ENCODE results near the gene TPSB2.

DNA sequence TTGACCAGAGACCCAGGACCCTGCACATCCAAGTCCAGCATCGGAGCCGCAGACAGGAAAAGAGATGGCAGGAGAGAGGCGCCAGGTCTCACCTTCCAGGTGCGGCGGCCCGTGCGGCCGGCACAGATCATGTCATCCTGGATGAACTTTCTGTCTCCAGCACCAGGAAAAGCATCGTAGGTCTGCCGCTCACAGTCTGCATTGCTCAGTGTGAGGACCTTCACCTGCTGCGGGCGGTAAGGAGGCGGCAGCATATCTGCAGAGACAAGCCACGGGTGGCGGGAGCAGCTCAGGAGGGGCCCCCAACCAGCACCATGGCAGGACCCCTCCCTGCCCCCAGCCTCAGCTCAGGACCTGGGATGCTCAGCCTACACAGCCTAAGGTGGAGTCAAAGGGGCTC, 43.8 kb upstream of the TPSB2 start:
- TF ChIP-seq POLR2AphosphoS5 (IDR thresholded peaks at IDR 0.05) (no peak), EP300 (IDR thresholded peaks at IDR 0.05) (no peak), POLR2A (IDR thresholded peaks at IDR 0.05; ENCODE audit: low read depth) (no peak)
- TF ChIP-seq, protein P1, sequence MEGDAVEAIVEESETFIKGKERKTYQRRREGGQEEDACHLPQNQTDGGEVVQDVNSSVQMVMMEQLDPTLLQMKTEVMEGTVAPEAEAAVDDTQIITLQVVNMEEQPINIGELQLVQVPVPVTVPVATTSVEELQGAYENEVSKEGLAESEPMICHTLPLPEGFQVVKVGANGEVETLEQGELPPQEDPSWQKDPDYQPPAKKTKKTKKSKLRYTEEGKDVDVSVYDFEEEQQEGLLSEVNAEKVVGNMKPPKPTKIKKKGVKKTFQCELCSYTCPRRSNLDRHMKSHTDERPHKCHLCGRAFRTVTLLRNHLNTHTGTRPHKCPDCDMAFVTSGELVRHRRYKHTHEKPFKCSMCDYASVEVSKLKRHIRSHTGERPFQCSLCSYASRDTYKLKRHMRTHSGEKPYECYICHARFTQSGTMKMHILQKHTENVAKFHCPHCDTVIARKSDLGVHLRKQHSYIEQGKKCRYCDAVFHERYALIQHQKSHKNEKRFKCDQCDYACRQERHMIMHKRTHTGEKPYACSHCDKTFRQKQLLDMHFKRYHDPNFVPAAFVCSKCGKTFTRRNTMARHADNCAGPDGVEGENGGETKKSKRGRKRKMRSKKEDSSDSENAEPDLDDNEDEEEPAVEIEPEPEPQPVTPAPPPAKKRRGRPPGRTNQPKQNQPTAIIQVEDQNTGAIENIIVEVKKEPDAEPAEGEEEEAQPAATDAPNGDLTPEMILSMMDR (IDR thresholded peaks at IDR 0.05) = no peak
